ENCODE results near the gene ACOX1. TPM values are rescaled to one million over a fixed set of nuclear protein-coding genes. Genes with fewer than 3 reads are reported as not detected.
A peak's percentile ranks its signal among the peaks of the same experiment; 100 is the strongest.

ACOX1 gene
- total and polyA plus RNA-seq, 4 donors = 33.3 to 293 (median 63.4) TPM

GRCh38 chr17:76027159-76027839 is 48.3 kb upstream of the ACOX1 start, which contains the start of gene EVPL:
Gene EVPL (minus strand): TSS chr17:76027306. CDS start chr17:76027198, 108 bp downstream.
- 85% methylated on average over 24 of the region's 24 CpGs for WGBS
- Histone ChIP-seq H3K27ac (ENCODE audit: low read depth in 1 of 2, low read length in 2 of 2) (no peak within 1 kb of the TSS), H3K27me3 (ENCODE audit: control insufficient read depth in 4 of 4, insufficient read depth in 4 of 4, low read length in 3 of 4) (no peaks in the 10 kb centered on the region), H3K36me3 (ENCODE audit: control insufficient read depth in 4 of 4, insufficient read depth in 3 of 4, low read depth in 1 of 4, low read length in 3 of 4) (no peaks in the 10 kb centered on the region), H3K9ac (ENCODE audit: low read depth in 1 of 2, low read length in 2 of 2) (no peak within 1 kb of the TSS), H3K9me3 (ENCODE audit: control insufficient read depth in 4 of 4, low read length in 3 of 4) (no peaks in the 10 kb centered on the region), H3K4me3 (ENCODE audit: low read depth in 1 of 3, low read length in 3 of 3) (no peak within 1 kb of the TSS), H3K4me1 (ENCODE audit: control insufficient read depth in 4 of 4, insufficient read depth in 4 of 4, low read length in 3 of 4) (peaks cover 0 to 3% (median 0%) of the 10 kb centered on the region in 4 donors)
- peak; percentile 57 for DNase-seq (ENCODE audit: low spot score)
- TF ChIP-seq, protein P1, sequence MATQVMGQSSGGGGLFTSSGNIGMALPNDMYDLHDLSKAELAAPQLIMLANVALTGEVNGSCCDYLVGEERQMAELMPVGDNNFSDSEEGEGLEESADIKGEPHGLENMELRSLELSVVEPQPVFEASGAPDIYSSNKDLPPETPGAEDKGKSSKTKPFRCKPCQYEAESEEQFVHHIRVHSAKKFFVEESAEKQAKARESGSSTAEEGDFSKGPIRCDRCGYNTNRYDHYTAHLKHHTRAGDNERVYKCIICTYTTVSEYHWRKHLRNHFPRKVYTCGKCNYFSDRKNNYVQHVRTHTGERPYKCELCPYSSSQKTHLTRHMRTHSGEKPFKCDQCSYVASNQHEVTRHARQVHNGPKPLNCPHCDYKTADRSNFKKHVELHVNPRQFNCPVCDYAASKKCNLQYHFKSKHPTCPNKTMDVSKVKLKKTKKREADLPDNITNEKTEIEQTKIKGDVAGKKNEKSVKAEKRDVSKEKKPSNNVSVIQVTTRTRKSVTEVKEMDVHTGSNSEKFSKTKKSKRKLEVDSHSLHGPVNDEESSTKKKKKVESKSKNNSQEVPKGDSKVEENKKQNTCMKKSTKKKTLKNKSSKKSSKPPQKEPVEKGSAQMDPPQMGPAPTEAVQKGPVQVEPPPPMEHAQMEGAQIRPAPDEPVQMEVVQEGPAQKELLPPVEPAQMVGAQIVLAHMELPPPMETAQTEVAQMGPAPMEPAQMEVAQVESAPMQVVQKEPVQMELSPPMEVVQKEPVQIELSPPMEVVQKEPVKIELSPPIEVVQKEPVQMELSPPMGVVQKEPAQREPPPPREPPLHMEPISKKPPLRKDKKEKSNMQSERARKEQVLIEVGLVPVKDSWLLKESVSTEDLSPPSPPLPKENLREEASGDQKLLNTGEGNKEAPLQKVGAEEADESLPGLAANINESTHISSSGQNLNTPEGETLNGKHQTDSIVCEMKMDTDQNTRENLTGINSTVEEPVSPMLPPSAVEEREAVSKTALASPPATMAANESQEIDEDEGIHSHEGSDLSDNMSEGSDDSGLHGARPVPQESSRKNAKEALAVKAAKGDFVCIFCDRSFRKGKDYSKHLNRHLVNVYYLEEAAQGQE (IDR thresholded peaks at IDR 0.05) = no peak
- TF ChIP-seq SP1 (IDR thresholded peaks at IDR 0.05) = no peak
- no peak for TF ChIP-seq RXRA (IDR thresholded peaks at IDR 0.05)
- no peak for TF ChIP-seq GABPA (IDR thresholded peaks at IDR 0.05 in 1 of 2, conservative IDR thresholded peaks at IDR 0.05 in 1 of 2)
- no peak for TF ChIP-seq HNF4A (conservative IDR thresholded peaks at IDR 0.05)
- TF ChIP-seq, protein P2, sequence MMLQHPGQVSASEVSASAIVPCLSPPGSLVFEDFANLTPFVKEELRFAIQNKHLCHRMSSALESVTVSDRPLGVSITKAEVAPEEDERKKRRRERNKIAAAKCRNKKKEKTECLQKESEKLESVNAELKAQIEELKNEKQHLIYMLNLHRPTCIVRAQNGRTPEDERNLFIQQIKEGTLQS (IDR thresholded peaks at IDR 0.05) = no peak
- TF ChIP-seq YY1 (IDR thresholded peaks at IDR 0.05) = no peak
- TF ChIP-seq TAF1 (conservative IDR thresholded peaks at IDR 0.05) = no peak
- TF ChIP-seq MAX (IDR thresholded peaks at IDR 0.05) = no peak
- TF ChIP-seq EGR1 (IDR thresholded peaks at IDR 0.05; ENCODE audit: low read depth in 2 of 2) = no peak
- no peak for TF ChIP-seq CTCF (IDR thresholded peaks at IDR 0.05; ENCODE audit: low read depth, low read length, missing input control)
- no peak for TF ChIP-seq FOXA2 (IDR thresholded peaks at IDR 0.05)
- TF ChIP-seq NR2F2 (IDR thresholded peaks at IDR 0.05) = no peak
- no peak for TF ChIP-seq ZBTB33 (IDR thresholded peaks at IDR 0.05)
- no peak for TF ChIP-seq FOXA1 (IDR thresholded peaks at IDR 0.05)
